ENCODE measurements around the gene STK25. TPM values are rescaled to one million over a fixed set of nuclear protein-coding genes. Genes with fewer than 3 reads are reported as not detected.

Gene STK25
- polyA plus RNA-seq, 3 donors = 200 to 207 (median 205) TPM

DNA sequence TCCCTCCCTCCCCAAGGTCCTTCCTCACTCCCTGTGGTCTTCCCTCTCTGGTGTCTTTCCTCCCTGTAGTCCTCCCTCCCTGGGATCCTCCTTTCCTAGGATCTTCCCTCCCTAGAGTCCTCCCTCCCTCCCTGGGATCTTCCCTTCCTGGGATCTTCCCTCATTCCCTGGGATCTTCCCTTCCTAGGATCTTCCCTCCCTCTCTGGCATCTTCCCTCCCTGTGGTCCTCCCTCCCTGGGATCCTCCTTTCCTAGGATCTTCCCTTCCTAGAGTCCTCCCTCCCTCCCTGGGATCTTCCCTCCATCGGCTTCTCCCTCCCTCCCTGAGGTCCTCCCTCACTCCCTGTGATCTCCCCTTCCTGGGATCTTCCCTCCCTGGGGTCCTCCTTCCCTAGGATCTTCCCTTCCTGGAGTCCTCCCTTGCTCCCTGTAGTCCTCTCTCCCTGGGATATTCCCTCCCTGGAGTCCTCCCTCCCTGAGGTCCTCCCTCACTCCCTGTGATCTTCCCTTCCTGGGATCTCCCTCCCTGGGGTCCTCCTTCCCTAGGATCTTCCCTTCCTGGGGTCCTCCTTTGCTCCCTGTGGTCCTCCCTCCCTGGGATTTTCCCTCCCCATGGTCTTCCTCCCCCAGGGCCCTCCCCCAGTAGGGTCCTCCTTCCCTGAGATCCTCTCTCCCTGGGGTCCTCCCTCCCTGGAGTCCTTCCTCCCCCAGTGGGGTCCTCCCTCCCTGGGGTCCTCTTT is 23.0 kb downstream of the STK25 start:
- no peak for DNase-seq (ENCODE audit: extremely low read depth in 1 of 11, low read depth in 9 of 11, low spot score in 4 of 11)

DNA sequence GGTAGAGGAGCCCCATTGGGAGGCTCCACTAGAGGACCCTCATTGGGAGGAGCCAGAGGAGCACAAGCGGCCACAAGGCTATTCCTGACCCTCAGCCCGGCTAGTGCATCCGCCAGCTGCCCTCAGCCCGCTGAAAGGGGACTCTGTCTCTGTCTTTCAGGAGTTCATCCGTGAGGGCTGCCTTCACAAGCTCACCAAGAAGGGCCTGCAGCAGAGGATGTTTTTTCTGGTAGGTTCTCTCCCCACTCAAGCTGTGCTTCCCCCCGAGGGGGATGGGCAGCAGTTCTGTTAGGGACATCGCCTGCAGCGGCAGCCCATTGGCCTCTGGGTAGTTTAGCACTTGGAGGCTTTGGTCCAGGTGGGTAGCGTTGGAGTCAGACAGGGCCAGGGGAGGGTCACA is 25.1 kb downstream of the STK25 start:
- no peak for DNase-seq (ENCODE audit: extremely low read depth in 1 of 11, low read depth in 9 of 11, low spot score in 4 of 11)

DNA sequence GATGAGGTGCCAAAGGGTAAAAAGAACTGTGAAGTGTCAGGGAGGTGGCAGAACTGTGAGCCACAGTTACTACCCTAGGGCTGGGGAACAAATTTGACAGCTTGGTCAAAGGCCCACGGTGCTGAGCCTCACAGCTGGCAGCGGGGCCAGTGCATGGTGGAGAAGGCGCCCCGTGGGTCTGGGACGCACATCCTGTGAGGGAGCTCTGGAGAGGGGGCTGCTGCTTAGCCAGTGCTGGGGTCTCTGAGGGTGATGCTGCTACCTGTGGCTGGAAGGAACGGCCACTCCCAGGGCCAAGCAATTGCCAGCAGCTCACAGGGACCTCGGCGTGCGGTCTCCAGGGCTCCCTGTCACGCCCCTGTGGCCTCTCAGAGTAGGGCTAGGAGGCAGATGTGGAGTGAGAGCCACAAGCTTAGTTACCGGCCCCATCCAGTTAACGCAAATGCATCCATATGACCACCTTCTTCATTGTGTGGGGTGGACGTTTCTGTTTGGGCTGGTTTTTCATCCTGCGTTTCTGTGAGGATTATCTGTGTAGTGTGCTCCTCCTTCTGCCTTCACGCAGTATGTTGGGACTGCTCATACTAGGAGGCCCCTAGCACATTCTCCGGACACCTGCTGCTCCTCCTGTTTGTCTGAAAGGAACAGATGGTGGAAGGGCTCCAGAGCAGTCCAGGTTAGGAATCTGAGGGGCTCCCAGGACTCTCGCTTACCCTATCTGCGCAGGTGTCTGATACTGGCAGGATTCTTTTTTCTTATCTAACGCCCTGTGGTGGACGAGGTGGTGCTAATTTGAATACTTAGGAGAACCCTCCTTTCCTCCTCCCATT is 26.0 kb downstream of the STK25 start:
- DNase-seq (ENCODE audit: extremely low read depth in 1 of 11, low read depth in 9 of 11, low spot score in 4 of 11) = no peak

DNA sequence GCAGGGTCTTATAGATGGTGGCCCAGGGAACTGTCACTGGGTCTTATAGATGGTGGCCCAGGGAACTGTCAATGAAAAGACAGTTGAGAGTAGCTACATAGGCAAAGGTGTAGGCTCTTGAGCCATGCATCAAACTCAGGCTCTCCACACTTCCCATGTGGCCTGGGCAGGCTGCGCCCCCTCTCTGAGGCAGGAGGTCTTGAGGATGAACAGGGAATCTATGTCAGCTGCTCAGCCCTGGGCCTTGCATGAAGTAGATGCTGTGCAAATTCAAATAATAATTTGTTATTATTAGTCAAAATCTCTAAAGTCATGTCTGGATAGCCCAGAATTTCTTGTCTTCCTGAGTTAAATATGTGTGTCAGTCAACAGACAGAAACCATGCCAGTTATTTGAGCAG is 26.7 kb downstream of the STK25 start:
- DNase-seq (ENCODE audit: extremely low read depth in 1 of 11, low read depth in 9 of 11, low spot score in 4 of 11) = no peak

DNA sequence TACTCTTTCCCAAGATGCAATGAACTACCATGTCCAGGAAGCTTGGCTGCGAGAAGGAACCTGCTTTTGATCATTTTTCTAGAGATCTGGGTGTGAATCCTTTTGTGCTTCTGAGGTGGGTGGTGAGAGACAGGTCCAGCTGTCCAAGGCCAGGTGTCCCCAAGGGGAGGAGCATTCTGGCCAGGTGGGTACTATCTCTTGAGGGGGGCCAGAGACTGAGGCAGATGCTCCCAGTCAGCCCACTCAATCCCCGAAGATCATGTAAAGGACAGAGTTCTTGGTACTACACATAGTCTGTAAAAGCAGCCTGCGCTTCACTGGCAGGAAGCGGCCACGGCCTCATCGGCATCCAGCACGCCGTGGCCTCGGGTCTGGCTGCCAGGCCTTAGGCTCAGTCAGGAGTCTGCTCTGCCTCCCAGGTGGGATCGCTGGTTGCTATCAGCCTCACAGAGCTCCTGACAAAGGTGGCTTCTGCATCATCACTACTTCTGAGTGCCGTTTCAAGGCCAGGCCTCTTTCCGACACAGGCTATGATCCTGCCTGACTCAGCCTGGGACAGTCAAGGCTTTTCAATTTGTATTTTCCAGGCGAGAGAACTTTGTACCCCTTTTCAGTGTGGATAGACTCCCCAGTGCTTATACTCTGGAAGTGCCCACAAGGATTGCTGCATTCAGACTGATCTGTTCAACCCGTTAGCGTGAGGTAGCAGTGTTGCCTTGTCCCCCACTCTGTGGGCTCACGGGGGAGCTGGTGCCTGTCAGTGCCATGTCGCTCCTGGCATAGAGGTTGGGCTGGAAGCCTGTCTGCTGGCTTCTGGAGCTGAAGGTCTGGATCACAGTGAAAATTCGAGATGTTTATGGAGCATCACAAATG is 29.1 kb downstream of the STK25 start:
- no peak for DNase-seq (ENCODE audit: extremely low read depth in 1 of 11, low read depth in 9 of 11, low spot score in 4 of 11)

DNA sequence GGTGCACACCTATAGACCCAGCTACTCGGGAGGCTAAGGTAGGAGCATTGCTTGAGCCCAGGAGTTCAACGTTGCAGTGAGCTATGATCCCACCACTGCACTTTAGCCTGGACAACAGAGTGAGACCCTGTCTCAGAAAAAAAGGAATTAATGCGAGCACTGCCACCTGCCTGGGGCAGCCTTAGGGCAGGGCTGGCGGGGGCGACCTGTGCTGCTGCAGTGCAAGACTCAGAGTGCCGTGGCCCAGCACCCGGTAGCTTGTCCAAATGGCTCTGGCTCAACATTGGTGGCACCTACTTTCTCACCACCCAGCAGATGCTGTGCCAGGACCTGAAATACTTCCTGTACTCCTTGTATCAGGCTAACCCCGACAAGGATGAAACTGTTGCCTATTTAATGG is 30.2 kb downstream of the STK25 start:
- no peak for DNase-seq (ENCODE audit: extremely low read depth in 1 of 11, low read depth in 9 of 11, low spot score in 4 of 11)

DNA sequence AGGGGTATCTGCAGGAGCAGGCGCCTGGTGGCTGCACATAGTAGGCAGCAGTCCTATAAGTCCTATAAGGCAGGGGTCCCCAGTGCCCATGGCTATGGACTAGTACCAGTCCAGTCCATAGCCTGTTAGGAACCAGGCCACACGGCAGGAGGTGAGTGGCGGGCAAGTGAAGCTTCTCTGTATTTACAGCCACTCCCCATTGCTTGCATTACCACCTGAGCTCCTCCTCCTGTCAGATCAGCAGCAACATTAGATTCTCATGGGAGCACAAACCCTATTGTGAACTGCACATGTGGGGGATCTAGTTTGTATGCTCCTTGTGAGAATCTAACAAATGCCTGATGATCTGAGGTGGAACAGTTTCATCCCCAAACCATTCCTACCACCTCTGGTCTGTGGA is 33.1 kb downstream of the STK25 start:
- DNase-seq (ENCODE audit: extremely low read depth in 1 of 11, low read depth in 9 of 11, low spot score in 4 of 11) = no peak

DNA sequence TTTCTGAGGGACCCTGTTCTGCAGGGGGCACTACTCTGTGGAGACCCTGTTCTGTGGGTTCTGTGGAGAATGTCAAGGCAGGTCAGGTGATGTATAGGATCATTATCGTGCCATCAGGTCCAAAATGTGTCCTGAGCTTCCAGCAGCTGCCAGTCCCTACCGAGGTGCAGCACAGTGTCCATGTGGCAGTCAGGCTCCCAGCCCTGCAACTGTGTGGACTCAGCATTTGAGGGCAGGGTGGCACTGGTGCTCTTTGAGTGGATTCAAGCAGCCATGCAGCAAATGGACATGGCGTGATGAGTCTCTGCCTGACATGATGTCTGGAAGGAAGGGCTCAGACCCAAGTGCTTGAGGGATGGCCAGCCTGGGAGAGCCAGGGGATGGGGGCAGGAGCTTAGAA is 35.0 kb downstream of the STK25 start:
- no peak for DNase-seq (ENCODE audit: extremely low read depth in 1 of 11, low read depth in 9 of 11, low spot score in 4 of 11)

DNA sequence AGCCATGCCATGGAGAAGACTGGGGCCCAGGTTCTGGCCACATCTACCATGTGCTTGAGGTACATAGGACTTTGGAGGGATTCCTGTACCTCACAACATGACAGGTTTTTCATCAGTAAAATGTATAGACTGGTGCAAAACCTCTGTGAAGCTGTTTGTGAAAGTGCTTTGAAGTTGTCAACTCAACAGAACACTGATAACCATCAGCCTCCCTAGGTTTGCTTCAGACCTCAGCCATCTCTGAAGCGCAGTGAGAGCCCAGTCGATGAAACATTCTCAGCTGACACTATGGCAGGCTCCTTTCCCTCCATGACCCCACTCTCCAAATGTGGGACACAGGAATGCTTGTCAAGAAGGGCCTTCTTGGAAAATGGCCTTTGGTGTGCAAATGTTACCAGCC is 38.6 kb downstream of the STK25 start:
- no peak for DNase-seq (ENCODE audit: extremely low read depth in 1 of 11, low read depth in 9 of 11, low spot score in 4 of 11)

DNA sequence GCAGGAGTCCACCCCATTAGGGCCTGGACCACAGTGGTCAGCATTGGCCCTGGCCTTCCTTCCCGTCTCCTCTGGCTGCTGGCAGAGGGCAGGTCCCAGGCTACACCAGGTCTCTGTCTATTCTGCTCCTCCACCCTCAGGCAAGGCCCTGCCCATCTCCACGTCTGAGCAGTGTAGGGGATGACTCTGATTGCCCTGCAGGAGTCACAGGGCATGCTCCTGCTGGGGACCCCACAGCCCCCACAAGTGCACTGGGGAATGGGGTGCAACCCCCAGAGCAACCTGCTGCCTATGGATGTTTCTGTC is 40.0 kb downstream of the STK25 start:
- no peak for DNase-seq (ENCODE audit: extremely low read depth in 1 of 11, low read depth in 9 of 11, low spot score in 4 of 11)

DNA sequence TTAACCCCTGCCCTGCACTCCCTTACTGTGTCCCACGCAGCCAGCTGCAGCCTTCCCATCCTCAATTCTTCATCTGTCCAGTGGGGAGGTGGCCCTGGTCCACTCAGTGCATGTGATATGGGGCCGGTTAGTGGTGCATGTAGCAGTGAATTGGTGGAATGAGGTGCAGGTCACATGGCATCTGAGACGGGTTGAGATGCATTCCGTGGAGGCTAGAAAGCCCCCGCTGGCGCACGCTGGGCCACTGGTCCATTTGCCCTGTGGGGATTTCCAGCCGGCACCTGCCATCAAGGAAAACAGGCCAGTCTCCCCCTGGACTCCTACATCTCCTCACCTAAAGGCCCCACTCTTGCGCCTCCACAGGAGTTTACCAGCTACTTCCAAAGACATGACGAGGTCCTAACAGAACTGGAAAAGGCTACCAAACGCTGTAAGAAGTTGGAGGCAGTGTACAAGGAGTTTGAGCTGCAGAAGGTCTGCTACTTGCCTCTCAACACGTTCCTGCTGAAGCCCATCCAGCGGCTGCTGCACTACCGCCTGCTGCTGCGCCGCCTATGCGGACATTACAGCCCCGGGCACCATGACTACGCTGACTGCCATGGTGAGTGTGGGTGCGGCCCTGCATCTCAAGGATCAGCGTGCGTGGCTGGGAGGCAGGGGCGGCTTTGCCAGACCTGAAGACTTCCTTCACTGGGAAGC is 40.5 kb downstream of the STK25 start:
- DNase-seq (ENCODE audit: extremely low read depth in 1 of 11, low read depth in 9 of 11, low spot score in 4 of 11) = no peak

DNA sequence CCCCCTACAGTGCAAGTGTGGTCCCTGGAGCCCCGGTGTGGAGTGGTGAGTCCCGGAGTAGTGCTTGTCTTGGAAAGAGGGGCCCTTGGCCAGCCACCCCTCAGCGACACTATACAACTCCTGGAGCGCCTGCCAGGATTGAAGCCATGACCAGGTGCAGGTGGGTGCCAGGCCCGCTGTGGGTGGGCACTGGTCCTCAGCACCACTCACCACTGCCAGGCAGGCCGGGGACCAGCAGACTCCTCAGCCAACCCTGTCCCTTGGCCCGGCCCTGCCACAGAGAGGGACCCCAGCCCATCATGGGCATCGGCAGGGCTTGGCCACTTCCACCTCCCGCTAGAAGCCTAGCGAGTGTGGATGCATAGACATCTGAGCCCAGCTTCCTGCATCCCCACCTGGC is 42.2 kb downstream of the STK25 start:
- DNase-seq (ENCODE audit: extremely low read depth in 1 of 11, low read depth in 9 of 11, low spot score in 4 of 11) = no peak

DNA sequence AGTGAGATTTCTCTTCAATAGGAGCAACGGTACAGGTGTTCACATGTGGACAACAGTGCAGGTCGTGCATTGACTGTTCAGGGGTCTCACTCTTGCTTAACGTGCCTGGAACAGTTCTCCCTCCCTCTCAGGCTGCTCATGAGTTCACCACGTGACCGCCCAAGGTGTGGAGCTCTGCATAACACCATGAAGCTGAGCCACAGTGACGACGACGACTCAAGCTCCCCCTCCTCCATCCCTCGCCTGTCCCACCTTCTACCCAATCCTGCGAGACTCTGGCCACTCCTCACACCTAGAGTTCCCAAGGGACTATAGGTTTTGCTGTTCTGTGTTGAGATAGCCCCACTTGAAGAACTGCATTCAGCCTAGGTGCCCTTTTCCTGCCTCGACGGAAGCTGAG is 42.8 kb downstream of the STK25 start:
- DNase-seq (ENCODE audit: extremely low read depth in 1 of 11, low read depth in 9 of 11, low spot score in 4 of 11) = no peak

DNA sequence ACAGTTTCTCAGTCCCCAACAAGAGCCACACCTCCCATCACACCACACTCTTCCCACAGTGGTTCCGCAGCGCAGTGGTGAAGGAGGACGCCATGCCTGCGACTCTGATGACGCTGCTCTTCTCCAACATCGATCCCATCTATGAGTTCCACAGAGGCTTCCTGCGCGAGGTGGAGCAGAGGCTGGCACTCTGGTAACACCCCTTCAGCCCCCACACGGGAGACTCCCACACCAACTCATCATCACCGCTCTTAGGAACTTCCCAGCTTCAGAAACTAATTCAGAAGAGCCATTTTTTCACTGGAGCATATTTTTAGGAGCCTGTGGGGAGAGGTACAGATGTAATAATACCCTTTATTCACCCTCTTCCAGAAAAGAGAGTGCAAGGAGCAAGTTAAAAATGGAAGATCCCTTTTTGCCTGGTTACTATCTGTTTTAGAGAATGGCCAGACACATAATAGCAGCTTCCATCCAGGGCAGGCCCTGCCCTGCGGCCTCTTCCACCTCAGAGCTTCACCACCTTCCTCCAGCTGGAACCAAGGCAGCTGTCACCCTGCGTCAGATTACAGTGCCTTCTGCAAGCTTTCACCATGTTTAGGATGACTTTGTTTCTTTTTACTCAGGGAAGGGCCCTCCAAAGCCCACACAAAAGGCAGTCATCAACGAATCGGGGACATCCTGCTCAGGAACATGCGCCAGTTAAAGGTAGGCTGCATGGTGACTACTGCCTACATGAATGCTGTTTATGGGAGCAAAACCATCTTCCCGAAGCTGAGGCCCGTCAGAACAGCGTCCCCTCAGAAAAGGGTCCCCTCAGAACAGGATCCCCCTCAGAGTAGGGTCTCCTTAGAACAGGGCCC is 44.9 kb downstream of the STK25 start:
- no peak for DNase-seq (ENCODE audit: extremely low read depth in 1 of 11, low read depth in 9 of 11, low spot score in 4 of 11)

DNA sequence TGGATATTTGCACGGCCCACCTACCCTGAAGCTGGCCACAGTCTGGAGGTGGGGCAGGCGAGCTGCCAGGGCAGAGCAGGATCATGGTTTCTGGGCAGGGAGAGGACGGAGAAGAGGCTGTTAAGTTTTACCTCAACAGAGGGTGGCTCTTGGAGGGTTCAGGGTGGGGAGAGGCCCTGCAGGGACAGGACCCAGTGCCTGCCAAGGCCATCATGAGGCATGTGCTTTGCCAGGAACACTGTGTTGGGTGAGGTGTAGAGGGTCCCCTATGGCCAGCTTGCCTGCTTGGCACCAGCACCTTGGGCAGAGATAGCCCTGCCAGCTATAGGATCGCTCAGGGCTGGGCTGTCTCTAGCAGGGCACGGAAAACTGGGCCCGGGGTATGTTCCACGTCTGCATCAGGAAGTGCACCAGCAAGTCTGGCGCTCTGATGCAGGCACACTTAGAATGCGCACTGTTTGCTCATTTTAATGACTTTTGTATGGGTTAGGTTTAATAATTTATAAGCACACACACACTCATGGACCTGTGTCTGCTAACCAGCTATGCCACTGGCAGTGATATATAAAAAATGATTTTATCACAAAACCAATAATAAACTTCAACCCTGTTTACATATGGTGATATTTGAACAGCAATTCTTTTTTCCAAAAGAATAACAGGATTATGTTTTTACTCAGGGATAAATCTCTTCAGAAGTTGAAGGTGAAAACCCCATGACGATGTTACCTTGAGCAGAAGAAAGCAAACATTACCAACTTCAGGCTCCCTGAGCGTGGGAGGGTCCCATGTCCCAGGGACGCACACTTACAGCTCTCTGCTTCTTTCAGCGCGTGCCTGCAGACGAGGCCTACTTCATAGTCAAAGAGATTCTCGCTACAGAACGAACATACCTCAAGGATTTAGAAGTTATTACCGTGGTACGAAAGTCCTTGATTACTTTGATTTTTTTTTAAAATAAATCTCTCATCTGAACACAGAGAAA is 46.4 kb downstream of the STK25 start:
- DNase-seq (ENCODE audit: extremely low read depth in 1 of 11, low read depth in 9 of 11, low spot score in 4 of 11) = no peak

DNA sequence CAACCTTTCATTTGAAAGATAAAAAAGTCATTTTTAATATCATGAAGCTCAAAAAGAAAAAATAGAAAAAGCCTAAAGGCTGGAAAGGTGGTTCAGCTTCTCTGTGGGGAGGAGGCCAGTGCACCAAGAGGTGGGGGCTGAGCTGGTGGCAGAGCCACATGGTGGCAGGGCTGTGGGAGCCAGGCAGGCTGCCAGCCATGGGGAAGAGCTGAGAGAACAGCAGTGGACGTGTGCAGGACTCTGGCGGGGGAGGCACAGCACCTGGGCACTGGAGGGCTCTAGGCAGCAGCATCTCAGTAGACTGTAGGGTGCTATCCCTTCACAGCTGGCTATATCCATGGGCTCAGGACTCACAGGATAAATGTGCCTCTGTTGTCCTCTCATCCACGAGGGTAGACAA is 47.8 kb downstream of the STK25 start:
- no peak for DNase-seq (ENCODE audit: extremely low read depth in 1 of 11, low read depth in 9 of 11, low spot score in 4 of 11)

DNA sequence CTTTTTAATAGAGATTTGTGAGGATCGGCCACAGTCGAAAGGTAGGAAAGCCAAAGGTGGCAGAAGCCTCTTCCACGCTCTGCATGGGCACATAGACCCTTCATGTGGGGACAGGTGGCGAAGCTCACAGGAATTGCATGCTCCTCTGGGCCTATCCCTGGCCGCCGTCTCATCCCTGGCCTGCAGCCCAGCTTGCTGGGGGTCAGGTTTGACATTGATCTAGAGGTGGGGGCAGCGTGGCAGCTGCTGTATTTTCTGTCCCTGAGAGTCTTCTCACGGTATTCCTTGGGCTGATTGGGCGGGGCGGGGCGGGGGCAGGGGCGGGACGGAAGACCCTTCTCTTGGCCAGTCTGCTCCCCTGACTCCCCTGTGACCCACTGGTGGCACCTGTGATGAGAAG is 48.9 kb downstream of the STK25 start:
- DNase-seq (ENCODE audit: extremely low read depth in 1 of 11, low read depth in 9 of 11, low spot score in 4 of 11) = no peak

Measured in renal cortex interstitium (tissue), 11 donors.